GM12878 (cell line): ENCODE results near the gene RPS16.

Source experiments
- EGR1 ChIP-seq, 2 experiments: IDR thresholded peaks; 1 replicate in 1 of 2; 2 replicates in 1 of 2; pipeline ENCODE4 v1.6.1; 2011 to 2012; ENCODE audit warnings: low read depth in 2 of 2, low read length in 2 of 2, borderline replicate concordance in 1 of 2, mild to moderate bottlenecking in 1 of 2, moderate library complexity in 1 of 2
- EZH2 ChIP-seq: IDR thresholded peaks from 2 replicates; pipeline ENCODE4 v1.6.1; 2012; ENCODE audit warnings: low read depth, mild to moderate bottlenecking, control low read depth, inconsistent platforms, low read length, borderline replicate concordance; ENCODE audit not compliant: control insufficient read depth
- MTA3 ChIP-seq: IDR thresholded peaks from 2 replicates; pipeline ENCODE4 v1.6.1; 2012; ENCODE audit warnings: low read length, inconsistent platforms, borderline replicate concordance

DNA sequence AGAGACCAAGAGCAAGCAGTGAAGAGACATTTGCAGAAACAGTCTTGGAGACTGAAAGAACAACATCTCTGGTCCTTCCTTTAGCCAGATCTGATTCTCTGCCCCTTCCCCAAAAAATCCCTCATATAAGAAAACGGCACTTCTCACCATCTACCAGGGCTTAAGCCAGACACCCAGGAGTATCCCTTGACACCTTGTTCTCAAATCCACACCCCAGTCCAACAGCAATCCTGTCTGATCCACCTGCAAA, 25.0 kb downstream of the RPS16 start:
- TF ChIP-seq MTA3 (no peak), EGR1 (IDR thresholded peaks at IDR 0.05; ENCODE audit: borderline replicate concordance in 1 of 2, low read depth in 2 of 2, low read length in 2 of 2) (no peak), EZH2 (no peak)
